Small intestine (tissue), 7 donors: ENCODE measurements around the gene CAMTA1. TPM values are rescaled to one million over a fixed set of nuclear protein-coding genes. Genes with fewer than 3 reads are reported as not detected.

Experiments used
- DNase-seq, 2 donors: peaks; one replicate each; pipeline versions ENCODE4 v3.0.0 to v3.0.0-alpha.2; 2013
- FAIRE-seq: peaks from 2 replicates; lab custom pipeline; 2012; peaks lifted over from hg19 to GRCh38; lab: Jason Lieb, UNC
- H3K27ac ChIP-seq, 3 donors: one replicate each; pipeline ENCODE4 v1.5.1; 2013; ENCODE audit warnings: low read length in 2 of 3, mild to moderate bottlenecking in 2 of 3, control low read depth in 1 of 3, inconsistent platforms in 1 of 3, low read depth in 1 of 3, moderate library complexity in 1 of 3
- H3K27me3 ChIP-seq, 3 donors: one replicate each; pipeline ENCODE4 v1.6.1; 2013; ENCODE audit warnings: low read length in 3 of 3, inconsistent platforms in 1 of 3; ENCODE audit not compliant: control insufficient read depth in 3 of 3, insufficient read depth in 3 of 3
- H3K36me3 ChIP-seq, 3 donors: one replicate each; pipeline ENCODE4 v1.6.1; 2013; ENCODE audit warnings: low read length in 3 of 3, inconsistent platforms in 1 of 3, low read depth in 1 of 3, mild to moderate bottlenecking in 1 of 3, moderate library complexity in 1 of 3; ENCODE audit not compliant: control insufficient read depth in 3 of 3, insufficient read depth in 2 of 3
- H3K4me1 ChIP-seq, 3 donors: one replicate each; pipeline ENCODE4 v1.6.1; 2013; ENCODE audit warnings: low read length in 2 of 3, inconsistent platforms in 1 of 3, low read depth in 1 of 3, mild to moderate bottlenecking in 1 of 3, moderate library complexity in 1 of 3; ENCODE audit not compliant: control insufficient read depth in 3 of 3, insufficient read depth in 2 of 3
- H3K4me3 ChIP-seq, 3 donors: one replicate each; pipeline ENCODE4 v1.5.1; 2013; ENCODE audit warnings: low read length in 3 of 3, control low read depth in 1 of 3, inconsistent platforms in 1 of 3, low read depth in 1 of 3, mild to moderate bottlenecking in 1 of 3, moderate library complexity in 1 of 3
- H3K9me3 ChIP-seq, 2 donors: one replicate each; pipeline ENCODE4 v1.6.1; 2013; ENCODE audit warnings: low read depth in 1 of 2, low read length in 1 of 2; ENCODE audit not compliant: control insufficient read depth in 2 of 2, insufficient read depth in 1 of 2
- WGBS, 3 donors: extraction: QIAGEN DNeasy Blood & Tissue Kit; methylation state at CpG; one replicate each; pipeline ENCODE4 v1.1.7; 2013; 5-methylcytosine and 5-hydroxymethylcytosine counted together
- polyA plus RNA-seq, 4 donors: library from polyadenylated mRNA; stranded (reverse) in 3 of 4; unstranded in 1 of 4; fragments of 200-250 nt in 3 of 4; fragments of 120-200 nt in 1 of 4; gene quantifications; one replicate each; pipeline versions ENCODE4 v1.2.1 to v1.2.3, GENCODE V29; 2013
- donor health status: healthy with polysubstance abuse.
- donor health status: control.
- donor health status: control.
- donor health status: Bipolar disorder and iron deficiency.
- donor health status: healthy.

CAMTA1 gene
- polyA plus RNA-seq, 4 donors, result 57.6 to 177 (median 147) TPM

- DNase-seq, result no peak
- no peaks in the 10 kb centered on the region for H3K36me3 ChIP-seq
Measured at GRCh38 chr1:7421471-7422075, 636.3 kb downstream of the CAMTA1 start.

GRCh38 chr1:7422081-7422480 is 636.8 kb downstream of the CAMTA1 start:
- Histone ChIP-seq H3K27ac (no peak overlapping the region), H3K4me3 (no peak overlapping the region), H3K27me3 (no peaks in the 10 kb centered on the region), H3K4me1 (no peaks in the 10 kb centered on the region), H3K36me3 (no peaks in the 10 kb centered on the region), H3K9me3 (peaks cover 0 to 4% of the 10 kb centered on the region in 2 donors)
- no peak for FAIRE-seq
- DNase-seq, result no peak
- 84 to 94% (median 92%) methylated on average over 6 of the region's 6 CpGs for WGBS, 3 donors

More at GRCh38 chr1:7421471-7422075, 636.3 kb downstream of the CAMTA1 start:
- H3K4me1 ChIP-seq, result no peaks in the 10 kb centered on the region
- peaks cover 0 to 4% of the 10 kb centered on the region in 2 donors for H3K9me3 ChIP-seq
- 84 to 87% (median 87%) methylated on average over 11 to 12 of the region's 12 CpGs for WGBS, 3 donors
- no peak overlapping the region for H3K4me3 ChIP-seq
- no peak for FAIRE-seq
- no peaks in the 10 kb centered on the region for H3K27me3 ChIP-seq
- H3K27ac ChIP-seq, result no peak overlapping the region

- WGBS, 3 donors, result 83 to 91% (median 90%) methylated on average over 3 of the region's 3 CpGs
- Histone ChIP-seq H3K27me3 (no peaks in the 10 kb centered on the region), H3K36me3 (no peaks in the 10 kb centered on the region), H3K4me1 (no peaks in the 10 kb centered on the region), H3K4me3 (no peak overlapping the region), H3K9me3 (peaks cover 0 to 4% of the 10 kb centered on the region in 2 donors), H3K27ac (no peak overlapping the region)
- FAIRE-seq, result no peak
- DNase-seq, result no peak
Measured at GRCh38 chr1:7422561-7422960, 637.3 kb downstream of the CAMTA1 start.

DNA sequence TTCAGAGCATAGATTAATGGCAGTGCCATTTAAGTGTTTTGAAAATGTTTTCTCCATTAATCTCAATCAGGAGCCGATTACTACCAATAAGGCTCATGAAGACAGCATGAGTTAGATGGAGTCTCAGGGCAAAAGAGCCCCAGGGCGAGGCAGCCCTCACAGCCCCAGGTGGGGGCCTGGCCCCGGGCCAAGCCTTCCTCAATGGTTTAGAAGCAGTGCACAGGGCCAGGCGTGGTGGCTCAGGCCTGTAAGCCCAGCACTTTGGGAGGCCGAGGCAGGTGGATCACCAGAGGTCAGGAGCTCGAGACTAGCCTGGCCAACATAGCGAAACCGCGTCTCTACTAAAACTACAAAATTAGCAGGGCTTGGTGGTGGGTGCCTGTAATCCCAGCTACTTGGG is 637.7 kb downstream of the CAMTA1 start:
- H3K36me3 ChIP-seq, result no peaks in the 10 kb centered on the region
- 75 to 82% (median 78%) methylated on average over 9 of the region's 9 CpGs for WGBS, 3 donors
- H3K4me1 ChIP-seq, result no peaks in the 10 kb centered on the region
- no peak overlapping the region for H3K27ac ChIP-seq
- FAIRE-seq (no peak), DNase-seq (no peak)
- peaks cover 0 to under 1% of the 10 kb centered on the region in 2 donors for H3K9me3 ChIP-seq
- H3K4me3 ChIP-seq, result no peak overlapping the region
- no peaks in the 10 kb centered on the region for H3K27me3 ChIP-seq

DNA sequence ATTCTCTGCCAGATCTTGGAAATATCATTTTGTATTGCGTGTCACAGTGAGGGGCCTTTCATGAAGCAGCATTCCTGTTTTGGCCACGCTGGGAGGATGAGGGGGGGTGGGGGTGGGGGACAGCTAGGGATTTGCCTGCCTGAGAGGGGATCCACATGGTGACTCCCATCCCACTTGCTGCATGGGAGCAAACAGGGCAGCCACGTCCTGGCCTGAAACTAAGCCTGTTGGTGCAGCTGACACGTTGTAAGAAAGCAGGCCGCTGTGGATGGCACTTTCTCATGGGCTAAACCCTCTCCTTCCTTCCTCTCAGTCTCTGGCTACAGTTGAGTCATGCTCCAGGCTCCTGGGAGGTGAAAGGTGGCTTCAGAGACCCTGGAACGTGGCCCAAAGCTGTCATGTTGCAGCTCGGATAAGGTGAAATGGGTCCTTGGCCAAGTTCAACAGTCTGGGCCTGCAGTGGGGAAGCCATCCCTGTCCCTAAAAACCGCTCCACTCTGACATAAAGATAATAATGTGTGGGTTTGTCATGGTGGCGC is 639.2 kb downstream of the CAMTA1 start:
- Histone ChIP-seq H3K4me3 (no peak overlapping the region), H3K36me3 (no peaks in the 10 kb centered on the region), H3K4me1 (no peaks in the 10 kb centered on the region), H3K27me3 (no peaks in the 10 kb centered on the region), H3K27ac (no peak overlapping the region), H3K9me3 (no peaks in the 10 kb centered on the region)
- no peak for FAIRE-seq
- DNase-seq, result no peak
- 71 to 78% (median 77%) methylated on average over 9 of the region's 9 CpGs for WGBS, 3 donors

- WGBS, 3 donors, result 77 to 90% (median 90%) methylated on average over 6 of the region's 6 CpGs
- no peak for FAIRE-seq
- H3K36me3 ChIP-seq, result no peaks in the 10 kb centered on the region
- H3K9me3 ChIP-seq, result no peaks in the 10 kb centered on the region
- H3K4me3 ChIP-seq, result no peak overlapping the region
- H3K4me1 ChIP-seq, result no peaks in the 10 kb centered on the region
- no peak overlapping the region for H3K27ac ChIP-seq
- no peak for DNase-seq
- H3K27me3 ChIP-seq, result no peaks in the 10 kb centered on the region
Measured at GRCh38 chr1:7425229-7425628, 640.0 kb downstream of the CAMTA1 start.

DNA sequence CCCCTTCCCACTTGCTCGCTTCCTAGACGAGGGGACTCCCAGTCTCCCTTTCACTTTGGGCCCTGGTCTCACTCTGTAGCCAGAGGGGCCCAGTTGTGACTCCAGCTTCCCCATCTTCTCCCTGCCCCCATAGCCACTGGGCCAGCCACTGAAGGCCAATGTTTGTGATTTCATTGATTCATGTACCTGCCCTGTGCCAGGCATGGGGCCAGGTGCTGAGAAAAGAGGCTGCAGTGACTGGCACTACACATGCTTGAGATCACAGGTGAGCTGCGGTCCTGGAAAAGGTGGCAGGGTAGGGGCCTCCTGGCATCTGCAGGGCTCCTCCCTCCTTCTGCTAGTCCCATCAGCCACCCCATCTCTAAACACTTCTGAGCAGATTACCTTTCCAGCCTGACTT is 640.5 kb downstream of the CAMTA1 start:
- no peak overlapping the region for H3K27ac ChIP-seq
- DNase-seq (no peak), FAIRE-seq (no peak)
- H3K9me3 ChIP-seq, result no peaks in the 10 kb centered on the region
- no peaks in the 10 kb centered on the region for H3K36me3 ChIP-seq
- H3K4me1 ChIP-seq, result no peaks in the 10 kb centered on the region
- no peak overlapping the region for H3K4me3 ChIP-seq
- H3K27me3 ChIP-seq, result no peaks in the 10 kb centered on the region
- 83 to 89% (median 89%) methylated on average over 3 of the region's 3 CpGs for WGBS, 3 donors

- DNase-seq, result no peak
- 79 to 80% (median 79%) methylated on average over 17 of the region's 17 CpGs for WGBS, 3 donors
- no peak for FAIRE-seq
- H3K36me3 ChIP-seq, result no peaks in the 10 kb centered on the region
- H3K27ac ChIP-seq, result no peak overlapping the region
- H3K4me3 ChIP-seq, result no peak overlapping the region
- H3K27me3 ChIP-seq, result no peaks in the 10 kb centered on the region
- H3K9me3 ChIP-seq, result no peaks in the 10 kb centered on the region
- no peaks in the 10 kb centered on the region for H3K4me1 ChIP-seq
Measured at GRCh38 chr1:7426780-7427604, 641.7 kb downstream of the CAMTA1 start.
